Measurements from ENCODE around the gene OSTM1. TPM values are rescaled to one million over a fixed set of nuclear protein-coding genes. Genes with fewer than 3 reads are reported as not detected.
"Not testable (repeated sequence)": the region's sequence is repeated elsewhere in the genome, so short reads cannot be mapped to it uniquely, and the experiment has no call there.

OSTM1 gene
- polyA plus RNA-seq, 1 experiment: 35.2 TPM

GRCh38 chr6:108027594-108027993 is 46.9 kb downstream of the OSTM1 start:
- no peak for DNase-seq (ENCODE audit: low read depth, low spot score)
- TF ChIP-seq CTCF (IDR thresholded peaks at IDR 0.05; ENCODE audit: low read depth, low read length): no peak
- POLR2A ChIA-PET: no interaction called here
- Histone ChIP-seq H3K27ac (ENCODE audit: low read depth, low read length) (no peak overlapping the region), H3K4me3 (ENCODE audit: low read depth, low read length) (no peak overlapping the region), H3K27me3 (ENCODE audit: control insufficient read depth, insufficient read depth, low read length) (no peaks in the 10 kb centered on the region), H3K9me3 (ENCODE audit: control insufficient read depth, insufficient read depth, low read length) (no peaks in the 10 kb centered on the region)
- CTCF ChIA-PET: interaction anchor here (2.5 kb wide), 1 partner anchor 47 kb away, joined by 13 read pairs; no protein-coding TSS in a partner anchor

- CTCF ChIA-PET: interaction anchor here (2.5 kb wide), 1 partner anchor 47 kb away, joined by 13 read pairs; no protein-coding TSS in a partner anchor
- Histone ChIP-seq H3K27ac (ENCODE audit: low read depth, low read length) (no peak overlapping the region), H3K27me3 (ENCODE audit: control insufficient read depth, insufficient read depth, low read length) (no peaks in the 10 kb centered on the region), H3K4me3 (ENCODE audit: low read depth, low read length) (no peak overlapping the region), H3K9me3 (ENCODE audit: control insufficient read depth, insufficient read depth, low read length) (no peaks in the 10 kb centered on the region)
- POLR2A ChIA-PET: no interaction called here
- no peak for TF ChIP-seq CTCF (IDR thresholded peaks at IDR 0.05; ENCODE audit: low read depth, low read length)
- no peak for DNase-seq (ENCODE audit: low read depth, low spot score)
These were observed 47.5 kb downstream of the OSTM1 start for GRCh38 chr6:108027056-108027455.

DNA sequence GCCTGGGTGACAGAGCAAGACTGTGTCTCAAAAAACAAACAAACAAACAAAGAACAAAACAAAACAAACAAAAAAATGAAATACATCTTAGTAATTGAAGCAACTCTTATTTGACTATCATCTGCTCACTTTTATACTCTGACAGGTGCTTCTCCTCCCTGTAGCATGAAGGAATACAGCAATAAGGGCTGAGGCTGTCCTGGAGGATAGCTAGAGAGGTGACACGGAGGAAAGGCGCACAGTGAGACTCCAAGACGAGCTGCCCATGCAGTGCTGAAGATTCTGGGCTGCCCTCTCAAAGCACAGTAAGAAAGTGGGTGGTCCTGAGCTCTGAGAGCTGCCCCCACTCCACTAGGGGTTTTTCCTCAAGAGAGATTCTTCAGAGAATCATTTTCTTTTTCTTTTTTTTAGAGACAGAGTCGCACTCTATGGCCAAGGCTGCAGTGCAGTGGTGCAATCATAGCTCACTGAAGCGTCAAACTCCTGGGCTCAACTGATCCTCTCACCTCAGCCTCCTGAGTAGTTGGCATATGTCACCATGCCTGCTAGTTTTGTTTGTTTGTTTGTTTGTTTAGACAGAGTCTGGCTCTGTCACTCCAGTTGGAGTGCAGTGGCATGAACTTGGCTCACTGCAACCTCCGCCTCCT is 50.0 kb downstream of the OSTM1 start:
- no peak for TF ChIP-seq CTCF (IDR thresholded peaks at IDR 0.05; ENCODE audit: low read depth, low read length)
- ChIA-PET CTCF (no interaction called here), POLR2A (no interaction called here)
- DNase-seq (ENCODE audit: low read depth, low spot score): no peak
- no peak overlapping the region for H3K27ac ChIP-seq (ENCODE audit: low read depth, low read length)
- no peaks in the 10 kb centered on the region for H3K9me3 ChIP-seq (ENCODE audit: control insufficient read depth, insufficient read depth, low read length)
- peaks cover 3% of the 10 kb centered on the region for H3K27me3 ChIP-seq (ENCODE audit: control insufficient read depth, insufficient read depth, low read length)
- H3K4me3 ChIP-seq (ENCODE audit: low read depth, low read length): no peak overlapping the region

- no peak overlapping the region for H3K4me3 ChIP-seq (ENCODE audit: low read depth, low read length)
- no peak overlapping the region for H3K27ac ChIP-seq (ENCODE audit: low read depth, low read length)
- POLR2A ChIA-PET: no interaction called here
- DNase-seq (ENCODE audit: low read depth, low spot score): no peak
- H3K9me3 ChIP-seq (ENCODE audit: control insufficient read depth, insufficient read depth, low read length): no peaks in the 10 kb centered on the region
- H3K27me3 ChIP-seq (ENCODE audit: control insufficient read depth, insufficient read depth, low read length): peaks cover 3% of the 10 kb centered on the region
- TF ChIP-seq CTCF (IDR thresholded peaks at IDR 0.05; ENCODE audit: low read depth, low read length): no peak
- CTCF ChIA-PET: interaction anchor here (1.6 kb wide), 1 partner anchor 30 kb away, joined by 9 read pairs; no protein-coding TSS in a partner anchor
These were observed 53.9 kb downstream of the OSTM1 start for GRCh38 chr6:108020472-108021116.

DNA sequence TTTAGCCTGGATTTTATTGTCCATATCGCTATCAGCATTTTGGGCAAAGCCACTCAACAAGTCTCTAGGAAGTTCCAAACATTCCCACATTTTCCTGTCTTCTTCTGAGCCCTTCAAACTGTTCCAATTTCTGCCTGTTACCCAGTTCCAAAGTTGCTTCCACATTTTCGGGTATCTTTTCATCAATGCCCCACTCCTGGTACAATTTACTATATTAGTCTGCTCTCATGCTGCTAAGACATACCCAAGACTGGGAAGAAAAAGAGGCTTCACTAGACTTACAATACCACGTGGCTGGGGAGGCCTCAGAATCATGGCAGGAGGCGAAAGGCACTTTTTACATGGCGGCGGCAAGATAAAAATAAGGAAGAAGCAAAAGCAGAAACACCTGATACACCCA is 58.3 kb downstream of the OSTM1 start:
- DNase-seq (ENCODE audit: low read depth, low spot score); H3K4me3 ChIP-seq (ENCODE audit: low read depth, low read length); H3K9me3 ChIP-seq (ENCODE audit: control insufficient read depth, insufficient read depth, low read length); POLR2A ChIA-PET; H3K27ac ChIP-seq (ENCODE audit: low read depth, low read length); H3K27me3 ChIP-seq (ENCODE audit: control insufficient read depth, insufficient read depth, low read length): not testable (repeated sequence)
- CTCF ChIA-PET: interaction anchor here (1.0 kb wide), 1 partner anchor 36 kb away, joined by 3 read pairs; no protein-coding TSS in a partner anchor
